IMR-90 (cell line): ENCODE results near the gene METTL2A. TPM values are rescaled to one million over a fixed set of nuclear protein-coding genes. Genes with fewer than 3 reads are reported as not detected.

Experiments
- ATAC-seq: fragments of 200-7000 bp; cut with Tn5 transposase; 2 replicates; pipeline ENCODE4 v1.9.1; 2020; ENCODE audit warnings: low read depth, mild to moderate bottlenecking, moderate library complexity
- BruUV-seq: library from RNA; stranded (reverse); fragments of 400-500 nt; replicated peaks from 2 replicates; lab custom pipeline; 2021; lab: Mats Ljungman, UMichigan
- CTCF ChIA-PET: fragments of 300-600 bp; formaldehyde crosslinking; extraction: SDS; loops from one replicate; lab custom pipeline; 2021; ENCODE audit warnings: antibody characterized with exemption; lab: Yijun Ruan, JAX
- POLR2A ChIA-PET: fragments of 300-600 bp; sonication (Branson Sonifier 250); formaldehyde crosslinking; loops from one replicate; lab custom pipeline; 2022; ENCODE audit warnings: antibody characterized with exemption; ENCODE audit not compliant: unreplicated experiment; lab: Charles Lee
- DNase-seq: peaks from one replicate; pipeline ENCODE4 v3.0.0; 2013
- H2AFZ ChIP-seq: replicated peaks from 2 replicates; pipeline ENCODE3; 2013; ENCODE audit warnings: low read length, mild to moderate bottlenecking; ENCODE audit not compliant: poor library complexity
- H2AK5ac ChIP-seq: 2 replicates; pipeline ENCODE4 v1.6.1; 2013; ENCODE audit warnings: low read depth, low read length, inconsistent platforms
- H2AK9ac ChIP-seq: replicated peaks from 2 replicates; pipeline ENCODE3; 2013; ENCODE audit warnings: mild to moderate bottlenecking, low read depth, low read length, moderate library complexity; ENCODE audit not compliant: poor library complexity
- H2BK120ac ChIP-seq: 2 replicates; pipeline ENCODE4 v1.6.1; 2013; ENCODE audit warnings: low read depth, low read length, inconsistent platforms
- H2BK15ac ChIP-seq: 3 replicates; pipeline ENCODE4 v1.6.1; 2013; ENCODE audit warnings: low read depth, low read length, inconsistent platforms
- H2BK20ac ChIP-seq: 2 replicates; pipeline ENCODE4 v1.6.1; 2013; ENCODE audit warnings: low read depth, mild to moderate bottlenecking, inconsistent platforms, low read length, moderate library complexity
- H2BK5ac ChIP-seq: 2 replicates; pipeline ENCODE4 v1.6.1; 2013; ENCODE audit warnings: mild to moderate bottlenecking, low read depth, low read length, inconsistent platforms; ENCODE audit not compliant: poor library complexity, severe bottlenecking
- H3K14ac ChIP-seq: replicated peaks from 2 replicates; pipeline ENCODE4 v1.6.1; 2013; ENCODE audit warnings: low read depth, low read length, inconsistent platforms
- H3K18ac ChIP-seq: 2 replicates; pipeline ENCODE4 v1.6.1; 2013; ENCODE audit warnings: low read depth, low read length, control low read depth
- H3K23ac ChIP-seq: 2 replicates; pipeline ENCODE4 v1.6.1; 2013; ENCODE audit warnings: low read depth, low read length, inconsistent platforms
- H3K27ac ChIP-seq: 2 replicates; pipeline ENCODE4 v1.5.1; 2013; ENCODE audit warnings: mild to moderate bottlenecking, control low read depth, low read length; ENCODE audit not compliant: insufficient read depth
- H3K27me3 ChIP-seq: 2 replicates; pipeline ENCODE4 v1.6.1; 2013; ENCODE audit warnings: low read length; ENCODE audit not compliant: control insufficient read depth, insufficient read depth
- H3K36me3 ChIP-seq: 2 replicates; pipeline ENCODE4 v1.6.1; 2013; ENCODE audit warnings: low read length, mixed read lengths; ENCODE audit not compliant: control insufficient read depth, insufficient read depth
- H3K4ac ChIP-seq: 2 replicates; pipeline ENCODE4 v1.6.1; 2013; ENCODE audit warnings: low read depth, low read length, inconsistent platforms
- H3K4me1 ChIP-seq: 2 replicates; pipeline ENCODE4 v1.6.1; 2013; ENCODE audit warnings: low read length, mixed read lengths; ENCODE audit not compliant: control insufficient read depth, insufficient read depth
- H3K4me2 ChIP-seq: 2 replicates; pipeline ENCODE4 v1.6.1; 2013; ENCODE audit warnings: low read depth, mild to moderate bottlenecking, control low read depth, low read length, moderate library complexity
- H3K4me3 ChIP-seq: 2 replicates; pipeline ENCODE4 v1.5.1; 2013; ENCODE audit warnings: low read depth, mild to moderate bottlenecking, control low read depth, low read length, moderate library complexity; ENCODE audit not compliant: insufficient read depth
- H3K56ac ChIP-seq: 2 replicates; pipeline ENCODE4 v1.6.1; 2013; ENCODE audit warnings: low read length, inconsistent platforms; ENCODE audit not compliant: insufficient read depth; ENCODE audit errors: extremely low read depth
- H3K79me1 ChIP-seq, 2 experiments: 2 replicates each; pipeline ENCODE4 v1.6.1; 2013; ENCODE audit warnings: low read length in 2 of 2, inconsistent platforms in 1 of 2, low read depth in 1 of 2
- H3K9ac ChIP-seq: 2 replicates; pipeline ENCODE4 v1.6.1; 2013; ENCODE audit warnings: low read depth, low read length, control low read depth
- H3K9me1 ChIP-seq: 2 replicates; pipeline ENCODE4 v1.6.1; 2013; ENCODE audit warnings: low read length, inconsistent platforms; ENCODE audit not compliant: insufficient read depth
- H3K9me3 ChIP-seq: 2 replicates; pipeline ENCODE4 v1.6.1; 2013; ENCODE audit warnings: low read length; ENCODE audit not compliant: control insufficient read depth, insufficient read depth
- H4K20me1 ChIP-seq: 2 replicates; pipeline ENCODE4 v1.6.1; 2013; ENCODE audit warnings: low read length, inconsistent platforms; ENCODE audit not compliant: insufficient read depth
- H4K5ac ChIP-seq: 2 replicates; pipeline ENCODE4 v1.6.1; 2013; ENCODE audit warnings: mild to moderate bottlenecking, low read depth, low read length, control low read depth
- H4K8ac ChIP-seq, 2 experiments: 2 replicates each; pipeline ENCODE4 v1.6.1; 2013; ENCODE audit warnings: low read depth in 2 of 2, low read length in 2 of 2, control low read depth in 1 of 2, inconsistent platforms in 1 of 2
- H4K91ac ChIP-seq: 2 replicates; pipeline ENCODE4 v1.6.1; 2013; ENCODE audit warnings: low read depth, low read length, inconsistent platforms; ENCODE audit not compliant: insufficient read depth
- BHLHE40 ChIP-seq: fragments of 150-350 bp; IDR thresholded peaks from 2 replicates; pipeline ENCODE4 v1.6.1; 2016; ENCODE audit warnings: mild to moderate bottlenecking, low read depth, low read length
- CEBPB ChIP-seq: IDR thresholded peaks from 2 replicates; pipeline ENCODE4 v1.6.1; 2012; ENCODE audit warnings: low read depth, low read length, improper control_type of control experiment
- CHD1 ChIP-seq: IDR thresholded peaks from 2 replicates; pipeline ENCODE4 v1.6.1; 2012; ENCODE audit warnings: low read depth, low read length, improper control_type of control experiment
- CTCF ChIP-seq: conservative IDR thresholded peaks from 2 replicates; pipeline ENCODE4 v1.5.1; 2012; ENCODE audit warnings: mild to moderate bottlenecking, low read depth, low read length, improper control_type of control experiment
- ELK1 ChIP-seq: fragments of 150-350 bp; IDR thresholded peaks from 2 replicates; pipeline ENCODE4 v1.6.1; 2016; ENCODE audit warnings: low read depth, mild to moderate bottlenecking, low read length, moderate library complexity, borderline replicate concordance
- FOS ChIP-seq: fragments of 150-350 bp; IDR thresholded peaks from 2 replicates; pipeline ENCODE4 v1.6.1; 2016; ENCODE audit warnings: low read depth, low read length
- MAFK ChIP-seq: IDR thresholded peaks from 2 replicates; pipeline ENCODE4 v1.6.1; 2012; ENCODE audit warnings: low read depth, low read length, improper control_type of control experiment
- MAZ ChIP-seq: IDR thresholded peaks from 2 replicates; pipeline ENCODE4 v1.6.1; 2012; ENCODE audit warnings: low read depth, mild to moderate bottlenecking, low read length, improper control_type of control experiment, moderate library complexity, borderline replicate concordance
- MXI1 ChIP-seq: IDR thresholded peaks from 2 replicates; pipeline ENCODE4 v1.6.1; 2012; ENCODE audit warnings: low read depth, mild to moderate bottlenecking, low read length, moderate library complexity, borderline replicate concordance
- POLR2A ChIP-seq: IDR thresholded peaks from 2 replicates; pipeline ENCODE4 v1.6.1; 2012; ENCODE audit warnings: mild to moderate bottlenecking, low read depth, low read length
- RAD21 ChIP-seq: IDR thresholded peaks from 2 replicates; pipeline ENCODE4 v1.6.1; 2012; ENCODE audit warnings: low read length, improper control_type of control experiment
- RCOR1 ChIP-seq: IDR thresholded peaks from 2 replicates; pipeline ENCODE4 v1.6.1; 2012; ENCODE audit warnings: mild to moderate bottlenecking, low read length, improper control_type of control experiment; ENCODE audit not compliant: insufficient replicate concordance
- RFX5 ChIP-seq: IDR thresholded peaks from 2 replicates; pipeline ENCODE4 v1.8.0; 2012; ENCODE audit warnings: low read depth, mild to moderate bottlenecking, low read length, moderate library complexity
- WGBS, 2 experiments: methylation state at CpG; one replicate each; pipeline versions ENCODE4 v1.1.5 to v1.1.7; 2013; ENCODE audit warnings: missing lambda C conversion rate in 2 of 2; ENCODE audit not compliant: insufficient read length in 1 of 2; ENCODE audit errors: extremely low coverage in 2 of 2; 5-methylcytosine and 5-hydroxymethylcytosine counted together
- dilution Hi-C: fragments of 300-500 bp; cut with HindIII; formaldehyde crosslinking; loops from one replicate; pipeline ENCODE4 v1.14.3; 2018; ENCODE audit warnings: low sequenced_read_pairs; ENCODE audit not compliant: unreplicated experiment
- in situ Hi-C: fragments of 300-500 bp; cut with MboI; formaldehyde crosslinking; loops from 3 replicates; pipeline ENCODE4 v1.14.3; 2019; ENCODE audit warnings: low sequenced_read_pairs, inconsistent platforms, mixed read lengths
- intact Hi-C: fragments of 100-400 bp; cut with micrococcal nuclease; formaldehyde crosslinking; loops from 2 replicates; pipeline ENCODE4 v1.10.0; 2022
- polyA plus RNA-seq, 3 experiments: library from polyadenylated mRNA; depleted of rRNA; stranded (reverse); fragments of >200 nt; gene quantifications; 2 replicates each; pipeline ENCODE4 v1.2.3, GENCODE V29; 2012; ENCODE audit warnings: low replicate concordance in 1 of 3
- total RNA-seq: library from RNA; depleted of rRNA; stranded (reverse); fragments of >200 nt; gene quantifications from 2 replicates; pipeline ENCODE4 v1.2.3, GENCODE V29; 2012

The METTL2A gene
- total and polyA plus RNA-seq, 2 of the 4 experiments (the other 2 are of a cell fraction) = 12.0 to 24.6 TPM

- TF ChIP-seq CEBPB = no peak
- peak; percentile 14; the same call in 1 of the 2 replicates for TF ChIP-seq MAZ
- no peak for TF ChIP-seq CTCF
- no peak for TF ChIP-seq BHLHE40
- TF ChIP-seq RFX5 = no peak
- no peak for TF ChIP-seq MAFK
- TF ChIP-seq FOS = no peak
- TF ChIP-seq CHD1 = no peak
- no peak for TF ChIP-seq RCOR1
- TF ChIP-seq RAD21 = no peak
- no peak for TF ChIP-seq MXI1
- TF ChIP-seq ELK1 = no peak
- TF ChIP-seq POLR2A = peak; percentile 70
- Histone ChIP-seq H3K9me1 (0 out of 2 replicates have a peak, but pooled peaks cover 3% of the 10 kb centered on the region), H4K5ac (peak within 1 kb of the TSS; percentile 89), H3K4me3 (peak within 1 kb of the TSS; percentile 89), H3K23ac (peak within 1 kb of the TSS; percentile 82), H2BK5ac (peak within 1 kb of the TSS; percentile 60), H4K91ac (peak within 1 kb of the TSS; percentile 32; the same call in 1 of the 2 replicates), H2BK15ac (no peak within 1 kb of the TSS), H3K4me2 (peak within 1 kb of the TSS; percentile 90), H3K4ac (peak within 1 kb of the TSS; percentile 71), H3K56ac (peak within 1 kb of the TSS; percentile 79; the same call in 1 of the 2 replicates), H3K79me1 (peaks cover 10 to 21% of the 10 kb centered on the region in 2 experiments), H2BK20ac (no peak within 1 kb of the TSS), H3K4me1 (peaks cover 4% of the 10 kb centered on the region), H4K8ac (peak within 1 kb of the TSS; percentile 62 to 72; a peak in 2 of 4 replicates), H3K14ac (peak within 1 kb of the TSS; percentile 83), H3K36me3 (peaks cover 1% of the 10 kb centered on the region; the same call in 1 of the 2 replicates), H3K27me3 (no peaks in the 10 kb centered on the region), H3K18ac (peak within 1 kb of the TSS; percentile 23; the same call in 1 of the 2 replicates), H2BK120ac (no peak within 1 kb of the TSS), H4K20me1 (no peaks in the 10 kb centered on the region), H2AFZ (peak within 1 kb of the TSS; percentile 49), H3K27ac (peak within 1 kb of the TSS; percentile 81), H2AK9ac (peak within 1 kb of the TSS; percentile 81), H2AK5ac (peak within 1 kb of the TSS; percentile 73), H3K9ac (peak within 1 kb of the TSS; percentile 95), H3K9me3 (no peaks in the 10 kb centered on the region)
- BruUV-seq = no TSS peak
- ChIA-PET CTCF (no interaction called here), POLR2A (no interaction called here)
- no CpG with 5 or more reads among the region's 59 CpGs for WGBS, 2 experiments
- dilution Hi-C loops (no loop called here), in situ Hi-C loops (no loop called here), intact Hi-C loops (no loop called here)
- peak; percentile 69 for DNase-seq
- ATAC-seq = peak; percentile 89
Observed at GRCh38 chr17:62478424-62478879, 54.8 kb downstream of the METTL2A start, which contains the start of gene TLK2. Gene TLK2, plus strand, starts transcription at chr17:62478825. Its CDS starts 2,301 bp downstream, at chr17:62481126.
